GM06990 (cell line): ENCODE measurements around the gene TP63.
"Not testable (repeated sequence)": the region's sequence is repeated elsewhere in the genome, so short reads cannot be mapped to it uniquely, and the experiment has no call there.

ENCODE experiments used
- DNase-seq: peaks from one replicate; pipeline ENCODE4 v3.0.0-alpha.2; 2011; ENCODE audit not compliant: insufficient read length; ENCODE audit errors: extremely low read depth
- H3K27me3 ChIP-seq: replicated peaks from 2 replicates; pipeline ENCODE4 v1.6.0; 2011; ENCODE audit warnings: low read length; ENCODE audit not compliant: control insufficient read depth, insufficient read depth
- H3K36me3 ChIP-seq: 2 replicates; pipeline ENCODE4 v1.5.1; 2011; ENCODE audit warnings: low read length; ENCODE audit not compliant: control insufficient read depth, insufficient read depth
- H3K4me3 ChIP-seq: replicated peaks from 2 replicates; pipeline ENCODE4 v1.5.1; 2011; ENCODE audit warnings: low read depth, mild to moderate bottlenecking, control low read depth, low read length
- CTCF ChIP-seq: IDR thresholded peaks from 2 replicates; pipeline ENCODE4 v1.5.1; 2011; ENCODE audit warnings: low read length, control low read depth, mild to moderate bottlenecking, inconsistent platforms; ENCODE audit not compliant: insufficient read depth, poor library complexity, severe bottlenecking

The TP63 gene

GRCh38 chr3:189598530-189599225 is 32.5 kb upstream of the TP63 start:
- H3K27me3 ChIP-seq, result no peaks in the 10 kb centered on the region

GRCh38 chr3:189602471-189602870 is 28.7 kb upstream of the TP63 start:
- no peak for DNase-seq
- no peaks in the 10 kb centered on the region for H3K27me3 ChIP-seq
- H3K4me3 ChIP-seq, result no peak overlapping the region
- TF ChIP-seq CTCF, result no peak
- H3K36me3 ChIP-seq, result no peaks in the 10 kb centered on the region

More at GRCh38 chr3:189598530-189599225, 32.5 kb upstream of the TP63 start:
- Histone ChIP-seq H3K36me3 (no peaks in the 10 kb centered on the region), H3K4me3 (no peak overlapping the region)
- DNase-seq, result no peak
- no peak for TF ChIP-seq CTCF

- H3K36me3 ChIP-seq, result no peaks in the 10 kb centered on the region
- H3K27me3 ChIP-seq, result no peaks in the 10 kb centered on the region
- H3K4me3 ChIP-seq, result no peak overlapping the region
- TF ChIP-seq CTCF, result no peak
- no peak for DNase-seq
Observed at GRCh38 chr3:189605717-189606116, 25.5 kb upstream of the TP63 start.

GRCh38 chr3:189606774-189607173 is 24.4 kb upstream of the TP63 start:
- H3K4me3 ChIP-seq, result no peak overlapping the region

GRCh38 chr3:189612641-189613040 is 18.5 kb upstream of the TP63 start:
- not testable (repeated sequence) for H3K27me3 ChIP-seq, H3K36me3 ChIP-seq, DNase-seq, H3K4me3 ChIP-seq

More at GRCh38 chr3:189606774-189607173, 24.4 kb upstream of the TP63 start:
- TF ChIP-seq CTCF, result no peak
- Histone ChIP-seq H3K36me3 (no peaks in the 10 kb centered on the region), H3K27me3 (no peaks in the 10 kb centered on the region)
- DNase-seq, result no peak

GRCh38 chr3:189613122-189613521 is 18.1 kb upstream of the TP63 start:
- Histone ChIP-seq H3K36me3 (no peaks in the 10 kb centered on the region), H3K4me3 (no peak overlapping the region), H3K27me3 (no peaks in the 10 kb centered on the region)
- no peak for DNase-seq
- TF ChIP-seq CTCF, result no peak
